HCT116 (cell line): ENCODE results near the gene WDR59.

ENCODE experiments used
- ELF1 ChIP-seq: IDR thresholded peaks from 2 replicates; pipeline ENCODE4 v1.6.1; 2012; ENCODE audit warnings: low read depth, borderline replicate concordance
- EZH2 ChIP-seq: fragments of 200-600 bp; sonication (generic); IDR thresholded peaks from 2 replicates; pipeline ENCODE4 v1.6.1; 2017; ENCODE audit warnings: antibody characterized with exemption, mixed run types
- EZH2phosphoT487 ChIP-seq: fragments of 200-600 bp; IDR thresholded peaks from 2 replicates; pipeline ENCODE4 v1.6.1; 2018; ENCODE audit warnings: antibody characterized with exemption, borderline replicate concordance
- JUND ChIP-seq: IDR thresholded peaks from 2 replicates; pipeline ENCODE4 v1.6.1; 2012
- POLR2A ChIP-seq: IDR thresholded peaks from 2 replicates; pipeline ENCODE4 v1.7.0; 2011; ENCODE audit warnings: borderline replicate concordance; ENCODE audit not compliant: insufficient read depth, insufficient read length; ENCODE audit errors: extremely low read depth
- RAD21 ChIP-seq: IDR thresholded peaks from 2 replicates; pipeline ENCODE4 v1.6.1; 2012; ENCODE audit warnings: low read depth, mild to moderate bottlenecking
- TF ChIP-seq, protein P1 (sequence below): IDR thresholded peaks from 2 replicates; pipeline ENCODE4 v1.6.1; 2012
- TF ChIP-seq, protein P2 (sequence below), 3 experiments: fragments of 200-600 bp in 1 of 3; sonication (generic) in 1 of 3; IDR thresholded peaks in 2 of 3; conservative IDR thresholded peaks in 1 of 3; 2 replicates each; pipeline ENCODE4 v1.5.1; 2012 to 2017; ENCODE audit warnings: low read depth in 2 of 3, low read length in 2 of 3, antibody characterized with exemption in 1 of 3, borderline replicate concordance in 1 of 3, control low read depth in 1 of 3, mild to moderate bottlenecking in 1 of 3, mixed read lengths in 1 of 3, mixed run types in 1 of 3, moderate library complexity in 1 of 3; ENCODE audit not compliant: insufficient read depth in 1 of 3

DNA sequence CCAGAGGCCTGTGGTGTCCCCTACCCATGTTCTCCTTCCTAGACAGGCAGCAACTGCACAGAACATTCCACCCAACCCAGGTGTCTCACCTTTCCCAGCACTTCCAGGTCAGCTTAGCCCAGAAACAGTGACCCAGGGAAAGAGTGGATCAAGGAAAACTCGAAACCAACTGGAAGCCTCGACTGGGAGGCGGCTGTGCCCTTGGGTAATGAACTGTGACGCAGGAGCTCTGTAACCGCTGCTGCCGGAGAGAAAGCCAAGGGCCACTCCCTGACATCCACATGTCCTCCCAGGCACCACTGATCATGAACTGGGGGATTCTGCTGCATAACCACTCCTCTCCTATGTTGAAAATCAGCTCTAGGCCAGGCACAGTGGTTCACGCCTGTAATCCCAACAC, 34.4 kb downstream of the WDR59 start:
- TF ChIP-seq JUND (no peak), EZH2 (no peak), POLR2A (no peak), EZH2phosphoT487 (no peak), RAD21 (no peak), ELF1 (no peak)
- TF ChIP-seq, protein P1, sequence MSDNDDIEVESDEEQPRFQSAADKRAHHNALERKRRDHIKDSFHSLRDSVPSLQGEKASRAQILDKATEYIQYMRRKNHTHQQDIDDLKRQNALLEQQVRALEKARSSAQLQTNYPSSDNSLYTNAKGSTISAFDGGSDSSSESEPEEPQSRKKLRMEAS = no peak
- TF ChIP-seq, protein P2, sequence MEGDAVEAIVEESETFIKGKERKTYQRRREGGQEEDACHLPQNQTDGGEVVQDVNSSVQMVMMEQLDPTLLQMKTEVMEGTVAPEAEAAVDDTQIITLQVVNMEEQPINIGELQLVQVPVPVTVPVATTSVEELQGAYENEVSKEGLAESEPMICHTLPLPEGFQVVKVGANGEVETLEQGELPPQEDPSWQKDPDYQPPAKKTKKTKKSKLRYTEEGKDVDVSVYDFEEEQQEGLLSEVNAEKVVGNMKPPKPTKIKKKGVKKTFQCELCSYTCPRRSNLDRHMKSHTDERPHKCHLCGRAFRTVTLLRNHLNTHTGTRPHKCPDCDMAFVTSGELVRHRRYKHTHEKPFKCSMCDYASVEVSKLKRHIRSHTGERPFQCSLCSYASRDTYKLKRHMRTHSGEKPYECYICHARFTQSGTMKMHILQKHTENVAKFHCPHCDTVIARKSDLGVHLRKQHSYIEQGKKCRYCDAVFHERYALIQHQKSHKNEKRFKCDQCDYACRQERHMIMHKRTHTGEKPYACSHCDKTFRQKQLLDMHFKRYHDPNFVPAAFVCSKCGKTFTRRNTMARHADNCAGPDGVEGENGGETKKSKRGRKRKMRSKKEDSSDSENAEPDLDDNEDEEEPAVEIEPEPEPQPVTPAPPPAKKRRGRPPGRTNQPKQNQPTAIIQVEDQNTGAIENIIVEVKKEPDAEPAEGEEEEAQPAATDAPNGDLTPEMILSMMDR (IDR thresholded peaks at IDR 0.05 in 2 of 3, conservative IDR thresholded peaks at IDR 0.05 in 1 of 3; ENCODE audit: borderline replicate concordance in 1 of 3, insufficient read depth in 1 of 3, low read depth in 2 of 3, low read length in 2 of 3) = no peak
